Endothelial cell of umbilical vein (primary cell): Measurements from ENCODE around the gene SLC5A5. TPM values are rescaled to one million over a fixed set of nuclear protein-coding genes. Genes with fewer than 3 reads are reported as not detected.

Source experiments
- BruUV-seq: library from RNA; stranded (reverse); fragments of 400-500 nt; replicated peaks from 2 replicates; lab custom pipeline; 2021; lab: Mats Ljungman, UMichigan
- CTCF ChIA-PET: fragments of 300-600, 350-600 bp; sonication (Branson Sonifier 250); formaldehyde crosslinking; loops from one replicate; lab custom pipeline; 2021; ENCODE audit warnings: antibody characterized with exemption, inconsistent platforms; lab: Charles Lee
- POLR2A ChIA-PET: fragments of 300-600, 350-600 bp; sonication (Branson Sonifier 250); formaldehyde crosslinking; loops from one replicate; lab custom pipeline; 2021; ENCODE audit warnings: antibody characterized with exemption, inconsistent platforms; lab: Charles Lee
- DNase-seq: peaks from one replicate; pipeline ENCODE4 v3.0.0-alpha.2; 2011; ENCODE audit warnings: low read depth, low spot score
- FAIRE-seq: peaks from 2 replicates; lab custom pipeline; 2011; peaks lifted over from hg19 to GRCh38; lab: Jason Lieb, UNC
- H2AFZ ChIP-seq: 2 replicates; pipeline ENCODE4 v1.6.0; 2012; ENCODE audit warnings: low read depth, low read length, control low read depth, inconsistent platforms
- H3K27ac ChIP-seq: 2 replicates; pipeline ENCODE4 v1.5.1; 2011; ENCODE audit warnings: low read depth, mild to moderate bottlenecking, control low read depth, low read length, moderate library complexity; ENCODE audit not compliant: insufficient read depth
- H3K27me3 ChIP-seq, 2 experiments: 2 replicates each; pipeline versions ENCODE4 v1.6.0 to v1.6.1; 2011; ENCODE audit warnings: low read length in 2 of 2, mixed read lengths in 1 of 2; ENCODE audit not compliant: control insufficient read depth in 2 of 2, insufficient read depth in 2 of 2
- H3K36me3 ChIP-seq, 2 experiments: 2 replicates in 1 of 2; 3 replicates in 1 of 2; pipeline ENCODE4 v1.5.1; 2011; ENCODE audit warnings: low read length in 2 of 2, mild to moderate bottlenecking in 1 of 2, moderate library complexity in 1 of 2; ENCODE audit not compliant: control insufficient read depth in 2 of 2, insufficient read depth in 2 of 2; ENCODE audit errors: extremely low read depth in 1 of 2
- H3K4me1 ChIP-seq: 3 replicates; pipeline ENCODE4 v1.5.1; 2011; ENCODE audit warnings: mild to moderate bottlenecking, low read length; ENCODE audit not compliant: control insufficient read depth, insufficient read depth; ENCODE audit errors: extremely low read depth
- H3K4me2 ChIP-seq: 2 replicates; pipeline ENCODE4 v1.6.1; 2011; ENCODE audit warnings: low read length, control low read depth, mixed read lengths; ENCODE audit not compliant: insufficient read depth
- H3K4me3 ChIP-seq, 3 experiments: fragments of 200-600 bp in 1 of 3; sonication (generic), shearing (Covaris generic) in 1 of 3; replicated peaks in 1 of 3; 2 replicates each; pipeline ENCODE4 v1.5.1; 2011 to 2016; ENCODE audit warnings: control low read depth in 3 of 3, low read length in 3 of 3, mild to moderate bottlenecking in 2 of 3, inconsistent platforms in 1 of 3, low read depth in 1 of 3, moderate library complexity in 1 of 3; ENCODE audit not compliant: insufficient read depth in 1 of 3
- H3K79me2 ChIP-seq: 2 replicates; pipeline ENCODE4 v1.6.0; 2012; ENCODE audit warnings: low read length, inconsistent platforms; ENCODE audit not compliant: control insufficient read depth, insufficient read depth
- H3K9ac ChIP-seq: replicated peaks from 2 replicates; pipeline ENCODE3; 2011; ENCODE audit warnings: low read length, control low read depth; ENCODE audit not compliant: insufficient read depth; ENCODE audit errors: extremely low read depth
- H3K9me1 ChIP-seq: replicated peaks from 3 replicates; pipeline ENCODE4 v1.6.0; 2011; ENCODE audit warnings: mild to moderate bottlenecking, low read length; ENCODE audit not compliant: control insufficient read depth, insufficient read depth; ENCODE audit errors: extremely low read depth
- H3K9me3 ChIP-seq: replicated peaks from 2 replicates; pipeline ENCODE4 v1.5.1; 2012; ENCODE audit warnings: low read length, inconsistent platforms; ENCODE audit not compliant: control insufficient read depth, insufficient read depth
- H4K20me1 ChIP-seq: replicated peaks from 2 replicates; pipeline ENCODE3; 2011; ENCODE audit warnings: mild to moderate bottlenecking, low read length; ENCODE audit not compliant: control insufficient read depth, insufficient read depth; ENCODE audit errors: extremely low read depth
- CTCF ChIP-seq, 2 donors: IDR thresholded peaks; 1 replicate in 1 of 2; 2 replicates in 1 of 2; pipeline ENCODE4 v1.5.1; 2011; ENCODE audit warnings: low read length in 2 of 2, mild to moderate bottlenecking in 2 of 2, moderate library complexity in 2 of 2, control low read depth in 1 of 2, inconsistent platforms in 1 of 2, low read depth in 1 of 2; ENCODE audit not compliant: insufficient read depth in 1 of 2; ENCODE audit errors: extremely low read depth in 1 of 2
- EZH2 ChIP-seq: IDR thresholded peaks from 2 replicates; pipeline ENCODE4 v1.6.1; 2012; ENCODE audit warnings: borderline replicate concordance, low read depth, mild to moderate bottlenecking, moderate library complexity, low read length, inconsistent platforms; ENCODE audit not compliant: severe bottlenecking
- FOS ChIP-seq: IDR thresholded peaks from 2 replicates; pipeline ENCODE4 v1.6.1; 2011; ENCODE audit warnings: mild to moderate bottlenecking, low read length, moderate library complexity, borderline replicate concordance; ENCODE audit not compliant: insufficient read depth
- GATA2 ChIP-seq: IDR thresholded peaks from 2 replicates; pipeline ENCODE4 v1.7.0; 2011; ENCODE audit warnings: low read depth, mild to moderate bottlenecking, moderate library complexity, mixed read lengths, low read length; ENCODE audit not compliant: insufficient read length, insufficient read depth
- JUN ChIP-seq: IDR thresholded peaks from 2 replicates; pipeline ENCODE4 v1.6.1; 2011; ENCODE audit warnings: borderline replicate concordance, low read depth; ENCODE audit not compliant: insufficient read length, insufficient read depth
- MAX ChIP-seq: IDR thresholded peaks from 2 replicates; pipeline ENCODE4 v1.6.1; 2011; ENCODE audit not compliant: insufficient read depth, insufficient read length
- MYC ChIP-seq: IDR thresholded peaks from one replicate; pipeline ENCODE4 v1.6.1; 2011; ENCODE audit warnings: mild to moderate bottlenecking, low read depth, low read length
- POLR2A ChIP-seq: IDR thresholded peaks from 2 replicates; pipeline ENCODE4 v1.6.1; 2012; ENCODE audit warnings: low read depth, mild to moderate bottlenecking, control low read depth, low read length
- POLR2AphosphoS5 ChIP-seq: IDR thresholded peaks from 2 replicates; pipeline ENCODE4 v1.6.1; 2012; ENCODE audit warnings: low read depth, mild to moderate bottlenecking, control low read depth, low read length, moderate library complexity; ENCODE audit not compliant: insufficient read depth
- dilution Hi-C: fragments of 300-500 bp; cut with MboI; formaldehyde crosslinking; loops from one replicate; pipeline ENCODE4 v1.15.0; 2019; ENCODE audit warnings: low sequenced_read_pairs; ENCODE audit not compliant: extremely low pct_ligation_motif_present
- intact Hi-C: fragments of 100-400 bp; cut with micrococcal nuclease; formaldehyde crosslinking; loops from one replicate; pipeline ENCODE4 v1.10.0; 2022
- polyA plus RNA-seq, 4 experiments: library from polyadenylated mRNA; depleted of rRNA in 3 of 4; stranded (reverse) in 3 of 4; unstranded in 1 of 4; fragments of >200 nt; gene quantifications; 2 replicates each; pipeline versions ENCODE4 v1.2.1 to v1.2.3, GENCODE V29; 2011 to 2012; ENCODE audit warnings: missing spikeins in 1 of 4
- total RNA-seq: library from RNA; stranded (reverse); gene quantifications from 2 replicates; pipeline ENCODE4 v1.2.3, GENCODE V29; 2021

The SLC5A5 gene
- total and polyA plus RNA-seq, 2 donors (not counting 3 experiments of a cell fraction or from before 2014, with no cell fraction given): not detected

GRCh38 chr19:17933414-17934129, 61.8 kb downstream of the SLC5A5 start:
- Histone ChIP-seq H3K4me3 (peak overlapping the region; percentile 93 to 98 (median 95)), H3K4me2 (peak overlapping the region; percentile 72), H4K20me1 (no peaks in the 10 kb centered on the region), H3K79me2 (peaks cover 15% of the 10 kb centered on the region), H3K27ac (peak overlapping the region; percentile 91), H2AFZ (peak overlapping the region; percentile 89), H3K4me1 (peaks cover 16% of the 10 kb centered on the region), H3K27me3 (no peaks in the 10 kb centered on the region), H3K9me1 (no peaks in the 10 kb centered on the region), H3K9ac (peak overlapping the region; percentile 83), H3K9me3 (no peaks in the 10 kb centered on the region), H3K36me3 (peaks cover 0 to 5% of the 10 kb centered on the region in 2 experiments)
- DNase-seq (no peak), FAIRE-seq (peak; percentile 44)
- POLR2A ChIA-PET: interaction anchor here (0.5 to 1.7 kb wide), 3 partner anchors 66 to 1172 kb away, joined by 3 to 18 read pairs (median 6); partner anchors contain the start of gene RPL18A
- BruUV-seq: TSS peak; percentile 57
- CTCF ChIA-PET: interaction anchor here (0.7 to 4.4 kb wide), 16 partner anchors 10 to 167 kb away, joined by 3 to 118 read pairs (median 6); partner anchors contain the start of genes RPL18A and SLC5A5
- dilution Hi-C loops: no loop called here
- TF ChIP-seq MAX: no peak
- TF ChIP-seq POLR2AphosphoS5: no peak
- TF ChIP-seq POLR2A: no peak
- no peak for TF ChIP-seq GATA2
- no peak for TF ChIP-seq MYC
- TF ChIP-seq EZH2: no peak
- no peak for TF ChIP-seq FOS
- TF ChIP-seq JUN: no peak
- TF ChIP-seq CTCF (IDR thresholded peaks at IDR 0.05; ENCODE audit: extremely low read depth in 1 of 2, insufficient read depth in 1 of 2, low read depth in 1 of 2, low read length in 2 of 2): no peak
- intact Hi-C loops: loop anchor here (2.0 to 5.0 kb wide), 2 partner anchors 13 to 141 kb away; no protein-coding TSS in a partner anchor
